H1 (cell line): Measurements from ENCODE around the gene MAP4K1. TPM values are rescaled to one million over a fixed set of nuclear protein-coding genes. Genes with fewer than 3 reads are reported as not detected.

Source experiments
- CTCF ChIA-PET: fragments of 300-600 bp; sonication (Branson Sonifier 250); formaldehyde crosslinking; loops from one replicate; lab custom pipeline; 2021; ENCODE audit not compliant: partially characterized antibody; lab: Charles Lee
- POLR2A ChIA-PET: fragments of 300-600 bp; sonication (Branson Sonifier 250); formaldehyde crosslinking; loops from one replicate; lab custom pipeline; 2021; ENCODE audit warnings: inconsistent platforms; ENCODE audit not compliant: partially characterized antibody; lab: Charles Lee
- DNase-seq, 2 experiments: peaks; one replicate each; pipeline versions ENCODE4 v3.0.0 to v3.0.0-alpha.2; 2010 to 2022; ENCODE audit warnings: low spot score in 2 of 2, low read depth in 1 of 2, mixed read lengths in 1 of 2
- FAIRE-seq: peaks from 2 replicates; lab custom pipeline; 2011; peaks lifted over from hg19 to GRCh38; lab: Jason Lieb, UNC
- H2AFZ ChIP-seq: 2 replicates; pipeline ENCODE4 v1.8.1; 2012; ENCODE audit warnings: low read length, inconsistent platforms
- H2AK5ac ChIP-seq: 2 replicates; pipeline ENCODE4 v1.6.1; 2013; ENCODE audit warnings: low read depth, low read length
- H2BK120ac ChIP-seq: replicated peaks from 2 replicates; pipeline ENCODE3; 2013; ENCODE audit warnings: low read depth, low read length, inconsistent platforms
- H2BK12ac ChIP-seq: 2 replicates; pipeline ENCODE4 v1.6.1; 2013; ENCODE audit warnings: low read depth, low read length
- H2BK15ac ChIP-seq: 2 replicates; pipeline ENCODE4 v1.6.1; 2013; ENCODE audit warnings: low read length
- H2BK20ac ChIP-seq: 2 replicates; pipeline ENCODE4 v1.6.1; 2013; ENCODE audit warnings: low read length
- H2BK5ac ChIP-seq: 2 replicates; pipeline ENCODE4 v1.6.1; 2013; ENCODE audit warnings: low read depth, low read length
- H3K14ac ChIP-seq: 2 replicates; pipeline ENCODE4 v1.6.1; 2013; ENCODE audit warnings: inconsistent platforms; ENCODE audit not compliant: insufficient read length
- H3K18ac ChIP-seq: 2 replicates; pipeline ENCODE4 v1.6.1; 2013; ENCODE audit warnings: low read length; ENCODE audit errors: extremely low read depth
- H3K23ac ChIP-seq: 2 replicates; pipeline ENCODE4 v1.6.1; 2013; ENCODE audit warnings: inconsistent platforms; ENCODE audit not compliant: insufficient read length
- H3K23me2 ChIP-seq: 2 replicates; pipeline ENCODE4 v1.6.1; 2013; ENCODE audit warnings: low read depth, low read length
- H3K27ac ChIP-seq: 2 replicates; pipeline ENCODE4 v1.6.1; 2011; ENCODE audit warnings: low read depth, low read length, inconsistent platforms
- H3K27me3 ChIP-seq, 4 experiments: replicated peaks in 1 of 4; 1 replicate in 1 of 4; 2 replicates in 3 of 4; pipeline versions ENCODE4 v1.6.1 to v1.8.1; 2011 to 2013; ENCODE audit warnings: low read length in 3 of 4, mild to moderate bottlenecking in 3 of 4, inconsistent platforms in 2 of 4, mixed read lengths in 2 of 4, moderate library complexity in 1 of 4; ENCODE audit not compliant: control insufficient read depth in 3 of 4, insufficient read depth in 3 of 4; ENCODE audit errors: extremely low read depth in 1 of 4
- H3K36me3 ChIP-seq, 4 experiments: 2 replicates each; pipeline versions ENCODE4 v1.6.1 to v1.8.1; 2011 to 2013; ENCODE audit warnings: mild to moderate bottlenecking in 4 of 4, low read length in 3 of 4, moderate library complexity in 2 of 4, control low read depth in 1 of 4, inconsistent platforms in 1 of 4; ENCODE audit not compliant: insufficient read depth in 4 of 4, control insufficient read depth in 2 of 4
- H3K4ac ChIP-seq: replicated peaks from 2 replicates; pipeline ENCODE3; 2013; ENCODE audit warnings: low read length, low read depth, mixed read lengths, inconsistent platforms; ENCODE audit not compliant: insufficient read length
- H3K4me1 ChIP-seq, 4 experiments: replicated peaks in 1 of 4; 1 replicate in 1 of 4; 2 replicates in 3 of 4; pipeline versions ENCODE4 v1.6.1 to v1.8.1; 2011 to 2013; ENCODE audit warnings: low read length in 3 of 4, inconsistent platforms in 2 of 4, mixed read lengths in 1 of 4; ENCODE audit not compliant: insufficient read depth in 4 of 4, control insufficient read depth in 3 of 4
- H3K4me2 ChIP-seq, 2 experiments: 2 replicates each; pipeline versions ENCODE4 v1.6.1 to v1.8.1; 2011 to 2013; ENCODE audit warnings: low read depth in 2 of 2, low read length in 2 of 2, control low read depth in 1 of 2, inconsistent platforms in 1 of 2, mild to moderate bottlenecking in 1 of 2; ENCODE audit not compliant: insufficient read depth in 1 of 2
- H3K4me3 ChIP-seq, 4 experiments: fragments of 200-600, 300-600 bp in 1 of 4; sonication (generic), shearing (Covaris generic), sonication (Bioruptor Twin) in 1 of 4; 2 replicates each; pipeline versions ENCODE4 v1.5.1 to v1.8.1; 2011 to 2016; ENCODE audit warnings: low read length in 4 of 4, low read depth in 3 of 4, control low read depth in 2 of 4, inconsistent platforms in 2 of 4, mild to moderate bottlenecking in 2 of 4, mixed read lengths in 1 of 4, moderate library complexity in 1 of 4; ENCODE audit not compliant: insufficient read depth in 2 of 4; ENCODE audit errors: extremely low read depth in 1 of 4
- H3K56ac ChIP-seq: replicated peaks from 2 replicates; pipeline ENCODE3; 2013; ENCODE audit warnings: low read depth, mild to moderate bottlenecking, mixed read lengths, low read length, inconsistent platforms; ENCODE audit not compliant: insufficient read length
- H3K79me1 ChIP-seq: 2 replicates; pipeline ENCODE4 v1.6.1; 2013; ENCODE audit warnings: low read depth, low read length, control low read depth
- H3K79me2 ChIP-seq, 2 experiments: 2 replicates each; pipeline versions ENCODE4 v1.6.1 to v1.8.1; 2012 to 2013; ENCODE audit warnings: low read length in 2 of 2, mild to moderate bottlenecking in 2 of 2, inconsistent platforms in 1 of 2; ENCODE audit not compliant: insufficient read depth in 2 of 2, control insufficient read depth in 1 of 2
- H3K9ac ChIP-seq, 4 experiments: replicated peaks in 1 of 4; 1 replicate in 1 of 4; 2 replicates in 3 of 4; pipeline versions ENCODE4 v1.6.1 to v1.8.1; 2011 to 2013; ENCODE audit warnings: low read depth in 3 of 4, low read length in 3 of 4, control low read depth in 2 of 4, mild to moderate bottlenecking in 2 of 4, moderate library complexity in 2 of 4, inconsistent platforms in 1 of 4; ENCODE audit errors: extremely low read depth in 1 of 4
- H3K9me3 ChIP-seq, 2 experiments: 2 replicates each; pipeline versions ENCODE4 v1.6.1 to v1.8.1; 2012 to 2013; ENCODE audit warnings: mild to moderate bottlenecking in 2 of 2, moderate library complexity in 2 of 2, control low read depth in 1 of 2, inconsistent platforms in 1 of 2, low read depth in 1 of 2, low read length in 1 of 2, mixed read lengths in 1 of 2; ENCODE audit not compliant: insufficient read depth in 2 of 2
- H4K20me1 ChIP-seq, 2 experiments: replicated peaks in 1 of 2; 2 replicates each; pipeline versions ENCODE3 to v1.8.1; 2011 to 2013; ENCODE audit warnings: inconsistent platforms in 2 of 2, low read length in 2 of 2, mild to moderate bottlenecking in 1 of 2; ENCODE audit not compliant: insufficient read depth in 2 of 2, control insufficient read depth in 1 of 2
- H4K5ac ChIP-seq: 2 replicates; pipeline ENCODE4 v1.6.1; 2013; ENCODE audit warnings: low read length, low read depth, mixed read lengths, inconsistent platforms; ENCODE audit not compliant: insufficient read length
- H4K8ac ChIP-seq: 2 replicates; pipeline ENCODE4 v1.8.0; 2013; ENCODE audit warnings: mild to moderate bottlenecking, moderate library complexity, low read length, inconsistent platforms; ENCODE audit not compliant: insufficient read depth; ENCODE audit errors: extremely low read depth
- H4K91ac ChIP-seq: replicated peaks from 2 replicates; pipeline ENCODE3; 2013; ENCODE audit warnings: low read length, mixed read lengths, inconsistent platforms; ENCODE audit not compliant: insufficient read length
- ATF3 ChIP-seq: IDR thresholded peaks from 2 replicates; pipeline ENCODE4 v1.6.1; 2011; ENCODE audit warnings: low read depth, mild to moderate bottlenecking, low read length; ENCODE audit not compliant: insufficient read depth
- GABPA ChIP-seq: IDR thresholded peaks from 2 replicates; pipeline ENCODE4 v1.6.1; 2011; ENCODE audit warnings: mild to moderate bottlenecking, low read length, moderate library complexity, borderline replicate concordance; ENCODE audit not compliant: insufficient read depth
- HDAC2 ChIP-seq, 2 experiments: fragments of 300-600 bp in 1 of 2; sonication (generic) in 1 of 2; IDR thresholded peaks; 2 replicates each; pipeline ENCODE4 v1.6.1; 2011 to 2012; ENCODE audit warnings: low read depth in 2 of 2, low read length in 2 of 2, mild to moderate bottlenecking in 2 of 2, moderate library complexity in 2 of 2, borderline replicate concordance in 1 of 2, inconsistent platforms in 1 of 2
- HDAC6 ChIP-seq: IDR thresholded peaks from one replicate; pipeline ENCODE4 v1.7.1; 2012; ENCODE audit warnings: low read depth, mild to moderate bottlenecking, inconsistent platforms, low read length, moderate library complexity
- JUN ChIP-seq: IDR thresholded peaks from 2 replicates; pipeline ENCODE4 v1.6.1; 2011; ENCODE audit warnings: low read depth, mild to moderate bottlenecking, improper control_type of control experiment, low read length
- NRF1 ChIP-seq: IDR thresholded peaks from 2 replicates; pipeline ENCODE4 v1.6.1; 2011; ENCODE audit warnings: mild to moderate bottlenecking, low read depth, low read length, improper control_type of control experiment
- POU5F1 ChIP-seq: IDR thresholded peaks from 2 replicates; pipeline ENCODE4 v1.6.1; 2011; ENCODE audit warnings: low read depth, mild to moderate bottlenecking, low read length, moderate library complexity
- RBBP5 ChIP-seq: IDR thresholded peaks from 2 replicates; pipeline ENCODE4 v1.7.1; 2012; ENCODE audit warnings: low read depth, mild to moderate bottlenecking, inconsistent platforms, low read length, moderate library complexity, borderline replicate concordance
- TBP ChIP-seq: IDR thresholded peaks from 2 replicates; pipeline ENCODE4 v1.6.1; 2011; ENCODE audit warnings: low read depth, low read length, improper control_type of control experiment
- YY1 ChIP-seq: IDR thresholded peaks from 2 replicates; pipeline ENCODE4 v1.6.1; 2011; ENCODE audit warnings: low read depth, mild to moderate bottlenecking, low read length
- WGBS, 2 experiments: shearing (Covaris generic) in 1 of 2; methylation state at CpG; one replicate each; pipeline versions ENCODE4 v1.1.6 to v1.1.7; 2013 to 2015; ENCODE audit warnings: low lambda C conversion rate in 2 of 2, mixed read lengths in 2 of 2, inconsistent platforms in 1 of 2, low coverage in 1 of 2, missing lambda C conversion rate in 1 of 2; ENCODE audit not compliant: insufficient replicate concordance in 2 of 2, insufficient coverage in 1 of 2, insufficient read length in 1 of 2; ENCODE audit errors: extremely low coverage in 1 of 2, missing lambda C conversion rate in 1 of 2; 5-methylcytosine and 5-hydroxymethylcytosine counted together
- polyA plus RNA-seq, 7 experiments: library from polyadenylated mRNA; depleted of rRNA in 3 of 7; stranded (reverse) in 5 of 7; unstranded in 2 of 7; fragments of >200 nt in 5 of 7; fragments of 200-250 nt in 2 of 7; gene quantifications; 1 replicate in 5 of 7; 2 replicates in 1 of 7; 4 replicates in 1 of 7; pipeline versions ENCODE4 v1.2.1 to v1.2.3, GENCODE V29; 2011 to 2013; ENCODE audit warnings: missing spikeins in 2 of 7, mixed read lengths in 2 of 7
- total RNA-seq: library from RNA; stranded (reverse); fragmentation: NEBNext Ultra II Directional; extraction: Animal tissue kit (Norgen Biotek cat#: 25700); gene quantifications from 2 replicates; pipeline ENCODE4 v1.2.1, GENCODE V29; 2021

Gene MAP4K1
- total and polyA plus RNA-seq, 2 of the 8 experiments (the other 6 are each of a cell fraction or from before 2014, with no cell fraction given): 9.0 to 10.4 TPM

GRCh38 chr19:38564981-38565690 is 52.6 kb downstream of the MAP4K1 start:
- no peak overlapping the region for H2BK120ac ChIP-seq
- WGBS, 2 experiments: 92% methylated on average over 40 of the region's 111 CpGs; no CpG with 5 or more reads in 1 of the 2 experiments
- no peak overlapping the region for H2BK5ac ChIP-seq
- H3K23me2 ChIP-seq: peaks cover 3% of the 10 kb centered on the region; the same call in 1 of the 2 replicates
- FAIRE-seq (no peak), DNase-seq (no peak)
- no peak overlapping the region for H2AK5ac ChIP-seq
- H3K9me3 ChIP-seq: no peaks in the 10 kb centered on the region
- no peak overlapping the region for H2AFZ ChIP-seq
- no peak overlapping the region for H2BK12ac ChIP-seq
- no peak overlapping the region for H3K18ac ChIP-seq
- no peaks in the 10 kb centered on the region; a peak in 1 of 7 replicates for H3K27me3 ChIP-seq
- peak overlapping the region; percentile 20 to 21; a peak in 3 of 4 replicates for H3K4me2 ChIP-seq
- ChIA-PET POLR2A (interaction anchor here (1.0 to 1.3 kb wide), 2 partner anchors 14 to 22 kb away, joined by 3 to 4 read pairs; no protein-coding TSS in a partner anchor), CTCF (interaction anchor here (1.1 to 1.9 kb wide), 3 partner anchors 20 to 162 kb away, joined by 3 to 5 read pairs (median 5); partner anchors contain the start of gene FAM98C)
- H3K14ac ChIP-seq: no peak overlapping the region
- no peak overlapping the region for H3K27ac ChIP-seq
- H4K20me1 ChIP-seq: peaks cover 0 to 5% of the 10 kb centered on the region in 2 experiments
- H3K36me3 ChIP-seq: peaks cover 0 to 15% (median 0%) of the 10 kb centered on the region in 4 experiments; a peak in 1 of 8 replicates
- 0 out of 8 replicates have a peak overlapping the region, but pooled peaks of 1 of the 4 experiments have one; percentile 12 for H3K4me3 ChIP-seq
- H2BK20ac ChIP-seq: no peak overlapping the region
- H3K9ac ChIP-seq: no peak overlapping the region
- no peak overlapping the region for H3K23ac ChIP-seq
- no peak overlapping the region for H2BK15ac ChIP-seq
- H4K8ac ChIP-seq: peak overlapping the region; percentile 92
- no peaks in the 10 kb centered on the region for H3K79me2 ChIP-seq
- H3K4ac ChIP-seq: no peak overlapping the region
- H4K5ac ChIP-seq: no peak overlapping the region
- H4K91ac ChIP-seq: no peak overlapping the region
- no peaks in the 10 kb centered on the region for H3K4me1 ChIP-seq
- no peak overlapping the region for H3K56ac ChIP-seq
- H3K79me1 ChIP-seq: no peaks in the 10 kb centered on the region
- no peak for TF ChIP-seq YY1
- no peak for TF ChIP-seq GABPA
- TF ChIP-seq TBP: no peak
- no peak for TF ChIP-seq JUN
- no peak for TF ChIP-seq NRF1
- TF ChIP-seq HDAC6: no peak
- TF ChIP-seq RBBP5: no peak
- no peak for TF ChIP-seq ATF3
- no peak for TF ChIP-seq HDAC2 (IDR thresholded peaks at IDR 0.05; ENCODE audit: borderline replicate concordance in 1 of 2, low read depth in 2 of 2, low read length in 2 of 2)
- TF ChIP-seq POU5F1: no peak
